A549 (cell line): ENCODE data around the gene UNCX. TPM values are rescaled to one million over a fixed set of nuclear protein-coding genes. Genes with fewer than 3 reads are reported as not detected.
A peak's percentile ranks its signal among the peaks of the same experiment; 100 is the strongest.
"Not testable (repeated sequence)": the region's sequence is repeated elsewhere in the genome, so short reads cannot be mapped to it uniquely, and the experiment has no call there.

Experiments used
- ATAC-seq, 2 experiments: fragments of 200-7000 bp in 1 of 2; fragments of >200 bp in 1 of 2; cut with Nextera tagmentation in 1 of 2; cut with Tn5 transposase in 1 of 2; 3 replicates each; pipeline versions ENCODE4 v1.8.0 to v1.9.1; 2018 to 2020; ENCODE audit warnings: mild to moderate bottlenecking in 1 of 2, moderate library complexity in 1 of 2
- CTCF ChIA-PET: fragments of 300-600 bp; sonication (Branson Sonifier 250); formaldehyde crosslinking; extraction: SDS; loops from one replicate; lab custom pipeline; 2021; ENCODE audit warnings: antibody characterized with exemption, inconsistent platforms; lab: Yijun Ruan, JAX
- POLR2A ChIA-PET: fragments of 350-600 bp; formaldehyde crosslinking; extraction: SDS; loops from one replicate; lab custom pipeline; 2021; ENCODE audit warnings: antibody characterized with exemption, inconsistent platforms; lab: Yijun Ruan, JAX
- DNase-seq, 2 experiments: peaks; one replicate each; pipeline versions ENCODE4 v3.0.0 to v3.0.0-alpha.2; 2011 to 2016; ENCODE audit warnings: low read depth in 1 of 2, low spot score in 1 of 2
- FAIRE-seq: peaks from 2 replicates; lab custom pipeline; 2011; peaks lifted over from hg19 to GRCh38; lab: Jason Lieb, UNC
- H3K27ac ChIP-seq, 2 experiments: fragments of >200 bp; sonication (Bioruptor Twin); formaldehyde crosslinking; 3 replicates each; pipeline ENCODE4 v1.5.1; 2016 to 2017
- H3K4me1 ChIP-seq: fragments of >200 bp; sonication (Bioruptor Twin); formaldehyde crosslinking; 3 replicates; pipeline ENCODE4 v1.6.1; 2016
- H3K4me2 ChIP-seq: fragments of >200 bp; sonication (Bioruptor Twin); formaldehyde crosslinking; 3 replicates; pipeline ENCODE4 v1.6.1; 2016
- H3K4me3 ChIP-seq: fragments of >200 bp; sonication (Bioruptor Twin); formaldehyde crosslinking; 3 replicates; pipeline ENCODE4 v1.5.1; 2016
- H3K9me3 ChIP-seq: fragments of >200 bp; sonication (Bioruptor Twin); formaldehyde crosslinking; 3 replicates; pipeline ENCODE4 v1.6.1; 2016
- CHD2 ChIP-seq: fragments of 150-350 bp; IDR thresholded peaks from 2 replicates; pipeline ENCODE4 v1.6.1; 2014; ENCODE audit warnings: low read length; ENCODE audit not compliant: partially characterized antibody
- ESRRA ChIP-seq: fragments of 150-350 bp; IDR thresholded peaks from 2 replicates; pipeline ENCODE4 v1.6.1; 2014; ENCODE audit warnings: mild to moderate bottlenecking, low read length, borderline replicate concordance
- FOSB ChIP-seq: fragments of 250-450 bp; sonication (Bioruptor Pico); IDR thresholded peaks from 2 replicates; pipeline ENCODE4 v1.5.0; 2020; ENCODE audit warnings: mild to moderate bottlenecking, moderate library complexity
- GATA3 ChIP-seq: IDR thresholded peaks from 2 replicates; pipeline ENCODE4 v1.6.1; 2012; ENCODE audit warnings: borderline replicate concordance
- JUNB ChIP-seq: fragments of >200 bp; sonication (Bioruptor Twin); formaldehyde crosslinking; IDR thresholded peaks from 2 replicates; pipeline ENCODE4 v1.6.1; 2016
- KDM5A ChIP-seq: fragments of 200-600 bp; sonication (generic); IDR thresholded peaks from 2 replicates; pipeline ENCODE4 v1.6.1; 2016; ENCODE audit warnings: antibody characterized with exemption, mild to moderate bottlenecking
- MYC ChIP-seq: IDR thresholded peaks from 2 replicates; pipeline ENCODE4 v1.6.1; 2012; ENCODE audit warnings: mild to moderate bottlenecking, inconsistent platforms, low read length, improper control_type of control experiment, borderline replicate concordance
- PBX3 ChIP-seq: IDR thresholded peaks from 2 replicates; pipeline ENCODE4 v1.6.1; 2012
- POLR2AphosphoS2 ChIP-seq: conservative IDR thresholded peaks from 2 replicates; pipeline ENCODE4 v1.6.1; 2012; ENCODE audit warnings: low read length, improper control_type of control experiment, inconsistent platforms
- RAD21 ChIP-seq, 2 experiments: fragments of >200 bp in 1 of 2; sonication (Bioruptor Twin) in 1 of 2; formaldehyde crosslinking in 1 of 2; IDR thresholded peaks in 1 of 2; conservative IDR thresholded peaks in 1 of 2; 2 replicates in 1 of 2; 3 replicates in 1 of 2; pipeline ENCODE4 v1.6.1; 2012 to 2018; ENCODE audit warnings: inconsistent platforms in 1 of 2
- RARB ChIP-seq: fragments of 250-450 bp; sonication (Bioruptor Pico); IDR thresholded peaks from 2 replicates; pipeline ENCODE4 v1.8.0; 2021; ENCODE audit warnings: mild to moderate bottlenecking, moderate library complexity
- RNF2 ChIP-seq: fragments of 200-600 bp; sonication (generic); IDR thresholded peaks from 2 replicates; pipeline ENCODE4 v1.6.1; 2016; ENCODE audit warnings: low read depth, mild to moderate bottlenecking, antibody characterized with exemption, moderate library complexity, borderline replicate concordance
- SMC3 ChIP-seq: fragments of >200 bp; sonication (Bioruptor Twin); formaldehyde crosslinking; IDR thresholded peaks from 3 replicates; pipeline ENCODE4 v1.6.1; 2018; ENCODE audit warnings: inconsistent platforms
- TP53 ChIP-seq: fragments of 250-450 bp; sonication (Bioruptor Pico); IDR thresholded peaks from 2 replicates; pipeline ENCODE4 v1.5.0; 2021; ENCODE audit warnings: mild to moderate bottlenecking, moderate library complexity
- WGBS: methylation state at CpG from one replicate; pipeline ENCODE4 v1.1.6; 2017; ENCODE audit errors: missing lambda C conversion rate; 5-methylcytosine and 5-hydroxymethylcytosine counted together
- polyA plus RNA-seq, 4 experiments: library from polyadenylated mRNA; depleted of rRNA in 3 of 4; stranded (reverse); fragments of >200 nt; fragmentation: RNase III in 1 of 4; extraction: RNeasy Plus Mini Kit Qiagen cat#74134 plus additional on column Dnase treatment in 1 of 4; gene quantifications; 2 replicates in 3 of 4; 3 replicates in 1 of 4; pipeline ENCODE4 v1.2.3, GENCODE V29; 2011 to 2017
- TF ChIP-seq, protein P1 (sequence below): IDR thresholded peaks from 2 replicates; pipeline ENCODE4 v1.6.1; 2012
- TF ChIP-seq, protein P2 (sequence below): fragments of >200 bp; sonication (Bioruptor Twin); formaldehyde crosslinking; IDR thresholded peaks from 3 replicates; pipeline ENCODE4 v1.5.1; 2016
- TF ChIP-seq, protein P3 (sequence below): IDR thresholded peaks from 2 replicates; pipeline ENCODE4 v1.6.1; 2012; ENCODE audit warnings: low read depth, borderline replicate concordance
- TF ChIP-seq, protein P4 (sequence below): fragments of 250-450 bp; sonication (Bioruptor Pico); IDR thresholded peaks from 2 replicates; pipeline ENCODE4 v1.5.0; 2021; ENCODE audit warnings: mild to moderate bottlenecking, moderate library complexity, borderline replicate concordance

Gene UNCX
- polyA plus RNA-seq, 2 of the 4 experiments (the other 2 are of a cell fraction): not detected

GRCh38 chr7:1192171-1192676 is 40.4 kb upstream of the UNCX start:
- Histone ChIP-seq H3K4me3 (no peak overlapping the region), H3K4me1 (no peaks in the 10 kb centered on the region), H3K27ac (no peak overlapping the region)
- peak in 1 of 2 experiments; percentile 50 for DNase-seq
- WGBS: 56% methylated on average over 15 of the region's 15 CpGs
- ChIA-PET POLR2A (no interaction called here), CTCF (interaction anchor here (0.6 to 5.5 kb wide), 17 partner anchors 8 to 283 kb away, joined by 3 to 90 read pairs (median 11); no protein-coding TSS in a partner anchor)
- TF ChIP-seq FOSB: no peak
- TF ChIP-seq RNF2: no peak
- no peak for TF ChIP-seq RARB (CRISPR knock-in tag)
- TF ChIP-seq TP53 (CRISPR knock-in tag): no peak
- TF ChIP-seq, all 56 proteins: peak for 0
- Histone ChIP-seq H3K9me3 (no peaks in the 10 kb centered on the region), H3K4me2 (no peak overlapping the region)
- ATAC-seq (no peak), FAIRE-seq (no peak)

DNA sequence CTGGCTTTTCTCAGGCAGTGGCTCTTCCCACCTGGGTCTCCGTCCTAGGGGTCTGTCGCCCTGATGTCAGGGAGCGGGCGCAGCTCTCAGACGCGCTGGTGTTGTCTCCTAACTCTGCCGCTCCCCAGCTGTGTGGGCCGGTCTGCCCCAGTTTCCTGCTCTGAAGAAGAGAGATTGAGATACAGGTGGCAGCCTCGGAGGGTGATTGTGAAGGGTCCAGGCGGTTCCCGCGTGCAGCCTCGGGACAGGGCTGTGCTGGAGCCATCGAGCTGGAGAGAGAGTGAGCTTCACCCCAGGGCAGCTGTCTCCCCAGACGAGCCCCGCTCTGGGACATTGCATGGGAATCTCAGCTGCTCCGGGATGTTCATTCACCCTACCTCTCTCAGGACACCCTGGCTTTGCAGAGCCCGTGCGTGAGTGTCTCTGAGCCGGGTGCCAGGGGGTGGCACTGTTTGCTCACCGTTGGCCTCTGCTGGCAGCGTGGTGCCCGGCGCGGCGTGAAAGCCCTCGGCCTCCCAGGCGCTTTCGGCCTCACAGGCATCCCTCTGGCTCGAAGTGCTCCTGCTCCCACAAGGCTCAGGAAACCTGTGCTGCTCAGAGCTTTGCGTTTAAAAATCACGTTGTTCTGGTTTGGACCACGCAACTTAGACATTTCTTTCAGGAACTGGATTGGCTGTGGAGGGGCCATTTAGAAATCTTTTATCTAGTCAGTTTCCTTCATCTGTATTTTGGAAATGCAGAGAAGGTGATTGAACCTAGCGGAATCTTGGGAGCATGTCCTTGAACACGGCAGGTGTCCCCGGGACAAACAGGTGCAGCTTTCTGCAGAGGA is 38.9 kb upstream of the UNCX start:
- POLR2A ChIA-PET: no interaction called here
- peak; percentile 96 to 97 for ATAC-seq
- H3K4me2 ChIP-seq: no peak overlapping the region
- no peak for FAIRE-seq
- no peak overlapping the region for H3K27ac ChIP-seq
- DNase-seq: peak; percentile 65 to 69
- TF ChIP-seq JUNB (no peak), SMC3 (peak; percentile 79), RARB (CRISPR knock-in tag) (no peak), GATA3 (no peak), RAD21 (conservative IDR thresholded peaks at IDR 0.05 in 1 of 2, IDR thresholded peaks at IDR 0.05 in 1 of 2) (peak; percentile 90 to 91)
- TF ChIP-seq, protein P1, sequence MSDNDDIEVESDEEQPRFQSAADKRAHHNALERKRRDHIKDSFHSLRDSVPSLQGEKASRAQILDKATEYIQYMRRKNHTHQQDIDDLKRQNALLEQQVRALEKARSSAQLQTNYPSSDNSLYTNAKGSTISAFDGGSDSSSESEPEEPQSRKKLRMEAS: peak; percentile 84
- TF ChIP-seq, protein P2, sequence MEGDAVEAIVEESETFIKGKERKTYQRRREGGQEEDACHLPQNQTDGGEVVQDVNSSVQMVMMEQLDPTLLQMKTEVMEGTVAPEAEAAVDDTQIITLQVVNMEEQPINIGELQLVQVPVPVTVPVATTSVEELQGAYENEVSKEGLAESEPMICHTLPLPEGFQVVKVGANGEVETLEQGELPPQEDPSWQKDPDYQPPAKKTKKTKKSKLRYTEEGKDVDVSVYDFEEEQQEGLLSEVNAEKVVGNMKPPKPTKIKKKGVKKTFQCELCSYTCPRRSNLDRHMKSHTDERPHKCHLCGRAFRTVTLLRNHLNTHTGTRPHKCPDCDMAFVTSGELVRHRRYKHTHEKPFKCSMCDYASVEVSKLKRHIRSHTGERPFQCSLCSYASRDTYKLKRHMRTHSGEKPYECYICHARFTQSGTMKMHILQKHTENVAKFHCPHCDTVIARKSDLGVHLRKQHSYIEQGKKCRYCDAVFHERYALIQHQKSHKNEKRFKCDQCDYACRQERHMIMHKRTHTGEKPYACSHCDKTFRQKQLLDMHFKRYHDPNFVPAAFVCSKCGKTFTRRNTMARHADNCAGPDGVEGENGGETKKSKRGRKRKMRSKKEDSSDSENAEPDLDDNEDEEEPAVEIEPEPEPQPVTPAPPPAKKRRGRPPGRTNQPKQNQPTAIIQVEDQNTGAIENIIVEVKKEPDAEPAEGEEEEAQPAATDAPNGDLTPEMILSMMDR: peak; percentile 65
- TF ChIP-seq, protein P3, sequence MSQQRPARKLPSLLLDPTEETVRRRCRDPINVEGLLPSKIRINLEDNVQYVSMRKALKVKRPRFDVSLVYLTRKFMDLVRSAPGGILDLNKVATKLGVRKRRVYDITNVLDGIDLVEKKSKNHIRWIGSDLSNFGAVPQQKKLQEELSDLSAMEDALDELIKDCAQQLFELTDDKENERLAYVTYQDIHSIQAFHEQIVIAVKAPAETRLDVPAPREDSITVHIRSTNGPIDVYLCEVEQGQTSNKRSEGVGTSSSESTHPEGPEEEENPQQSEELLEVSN: peak; percentile 64
- CTCF ChIA-PET: interaction anchor here (0.5 to 5.5 kb wide), 47 partner anchors 10 to 362 kb away, joined by 3 to 90 read pairs (median 4); partner anchors contain the start of gene TMEM184A
- no peaks in the 10 kb centered on the region for H3K4me1 ChIP-seq
- no peak overlapping the region for H3K4me3 ChIP-seq
- H3K9me3 ChIP-seq: no peaks in the 10 kb centered on the region
- WGBS: 42% methylated on average over 35 of the region's 36 CpGs

DNA sequence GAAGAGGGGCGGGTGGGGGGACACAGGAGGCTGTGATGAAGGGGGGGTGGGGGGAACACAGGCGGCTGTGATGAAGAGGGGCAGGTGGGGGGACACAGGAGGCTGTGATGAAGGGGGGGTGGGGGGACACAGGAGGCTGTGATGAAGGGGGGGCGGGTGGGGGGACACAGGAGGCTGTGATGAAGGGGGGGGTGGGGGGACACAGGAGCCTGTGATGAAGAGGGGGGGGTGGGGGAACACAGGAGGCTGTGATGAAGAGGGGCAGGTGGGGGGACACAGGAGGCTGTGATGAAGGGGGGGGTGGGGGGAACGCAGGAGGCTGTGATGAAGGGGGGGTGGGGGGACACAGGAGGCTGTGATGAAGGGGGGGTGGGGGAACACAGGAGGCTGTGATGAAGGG is 36.2 kb upstream of the UNCX start:
- ATAC-seq, DNase-seq, H3K4me3 ChIP-seq, H3K27ac ChIP-seq, H3K4me2 ChIP-seq, POLR2A ChIA-PET, H3K4me1 ChIP-seq, FAIRE-seq, H3K9me3 ChIP-seq: not testable (repeated sequence)
- CTCF ChIA-PET: interaction anchor here (0.9 kb wide), 1 partner anchor 27 kb away, joined by 3 read pairs; no protein-coding TSS in a partner anchor
- WGBS: no CpG with 5 or more reads among the region's 4 CpGs

DNA sequence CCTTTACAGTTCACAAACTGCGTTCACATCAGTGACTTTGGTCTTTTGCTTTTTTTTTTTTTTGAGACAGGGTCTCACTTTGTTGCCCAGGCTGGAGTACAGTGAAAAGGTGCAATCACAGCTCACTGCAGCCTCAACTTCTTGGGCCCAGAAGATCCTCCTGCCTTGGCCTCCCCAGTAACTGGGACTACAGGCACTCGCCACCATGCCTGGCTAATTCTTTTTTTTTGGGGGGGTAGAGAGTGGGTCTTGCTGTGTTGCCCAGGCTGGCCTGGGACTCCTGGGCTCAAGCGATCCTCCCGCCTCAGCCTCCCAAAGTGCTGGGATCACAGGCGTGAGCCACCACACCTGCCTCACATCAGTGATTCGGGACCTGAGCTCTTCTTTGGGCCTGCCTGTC is 35.7 kb upstream of the UNCX start:
- H3K4me2 ChIP-seq: no peak overlapping the region
- no peaks in the 10 kb centered on the region for H3K4me1 ChIP-seq
- no peaks in the 10 kb centered on the region for H3K9me3 ChIP-seq
- 88% methylated on average over 6 of the region's 6 CpGs for WGBS
- FAIRE-seq (no peak), ATAC-seq (no peak), DNase-seq (no peak)
- no peak overlapping the region for H3K4me3 ChIP-seq
- ChIA-PET POLR2A (interaction anchor here (0.6 kb wide), 1 partner anchor 1968 kb away, joined by 7 read pairs; no protein-coding TSS in a partner anchor), CTCF (interaction anchor here (0.9 to 1.9 kb wide), 4 partner anchors 13 to 26 kb away, joined by 3 to 7 read pairs (median 3); no protein-coding TSS in a partner anchor)
- H3K27ac ChIP-seq: no peak overlapping the region
- TF ChIP-seq ESRRA (no peak), JUNB (no peak), MYC (no peak), KDM5A (no peak), CHD2 (no peak), POLR2AphosphoS2 (no peak), GATA3 (no peak), RNF2 (no peak), PBX3 (no peak)
- TF ChIP-seq, protein P4, sequence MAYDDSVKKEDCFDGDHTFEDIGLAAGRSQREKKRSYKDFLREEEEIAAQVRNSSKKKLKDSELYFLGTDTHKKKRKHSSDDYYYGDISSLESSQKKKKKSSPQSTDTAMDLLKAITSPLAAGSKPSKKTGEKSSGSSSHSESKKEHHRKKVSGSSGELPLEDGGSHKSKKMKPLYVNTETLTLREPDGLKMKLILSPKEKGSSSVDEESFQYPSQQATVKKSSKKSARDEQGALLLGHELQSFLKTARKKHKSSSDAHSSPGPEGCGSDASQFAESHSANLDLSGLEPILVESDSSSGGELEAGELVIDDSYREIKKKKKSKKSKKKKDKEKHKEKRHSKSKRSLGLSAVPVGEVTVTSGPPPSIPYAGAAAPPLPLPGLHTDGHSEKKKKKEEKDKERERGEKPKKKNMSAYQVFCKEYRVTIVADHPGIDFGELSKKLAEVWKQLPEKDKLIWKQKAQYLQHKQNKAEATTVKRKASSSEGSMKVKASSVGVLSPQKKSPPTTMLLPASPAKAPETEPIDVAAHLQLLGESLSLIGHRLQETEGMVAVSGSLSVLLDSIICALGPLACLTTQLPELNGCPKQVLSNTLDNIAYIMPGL (CRISPR knock-in tag): no peak
- TF ChIP-seq, protein P3: no peak
